Type B pancreatic cell (in vitro differentiated cells): Measurements from ENCODE around the gene PPIF. TPM values are rescaled to one million over a fixed set of nuclear protein-coding genes. Genes with fewer than 3 reads are reported as not detected.
"Not testable (repeated sequence)": the region's sequence is repeated elsewhere in the genome, so short reads cannot be mapped to it uniquely, and the experiment has no call there.

Source experiments
- DNase-seq: peaks from one replicate; pipeline ENCODE4 v3.0.0; 2021; ENCODE audit warnings: mixed read lengths; ENCODE audit not compliant: unreplicated experiment; ENCODE audit errors: extremely low spot score
- H3K27ac Mint-ChIP-seq: 2 replicates; pipeline ENCODE4 v1.8.0; 2021; ENCODE audit warnings: mild to moderate bottlenecking, mixed read lengths
- H3K27me3 Mint-ChIP-seq: 2 replicates; pipeline ENCODE4 v1.8.0; 2021; ENCODE audit warnings: mixed read lengths
- H3K36me3 Mint-ChIP-seq: 2 replicates; pipeline ENCODE4 v1.8.0; 2021; ENCODE audit warnings: mixed read lengths
- H3K4me1 Mint-ChIP-seq: one replicate; pipeline ENCODE4 v1.8.0; 2021; ENCODE audit warnings: mixed read lengths; ENCODE audit not compliant: unreplicated experiment
- H3K4me3 Mint-ChIP-seq: 2 replicates; pipeline ENCODE4 v1.8.0; 2021; ENCODE audit warnings: mild to moderate bottlenecking, mixed read lengths
- H3K9me3 Mint-ChIP-seq: 2 replicates; pipeline ENCODE4 v1.8.0; 2021; ENCODE audit warnings: mixed read lengths
- total RNA-seq: library from RNA; stranded (reverse); gene quantifications from 2 replicates; pipeline ENCODE4 v1.2.1, GENCODE V29; 2021; ENCODE audit warnings: low replicate concordance
- TF ChIP-seq, protein P1 (sequence below): fragments of 200-600 bp; sonication (generic); conservative IDR thresholded peaks from 2 replicates; pipeline ENCODE4 v1.5.0; 2021; ENCODE audit warnings: antibody characterized with exemption, mild to moderate bottlenecking

PPIF gene
- total RNA-seq, 1 donor from 2014 or later, result 67.5 TPM

GRCh38 chr10:79335094-79335469, 12.2 kb upstream of the PPIF start:
- Mint-ChIP-seq H3K4me1 (peaks cover 23% of the 10 kb centered on the region), H3K27ac (no peak overlapping the region), H3K36me3 (no peaks in the 10 kb centered on the region), H3K27me3 (no peaks in the 10 kb centered on the region), H3K4me3 (no peak overlapping the region), H3K9me3 (peaks cover 10% of the 10 kb centered on the region)
- TF ChIP-seq, protein P1, sequence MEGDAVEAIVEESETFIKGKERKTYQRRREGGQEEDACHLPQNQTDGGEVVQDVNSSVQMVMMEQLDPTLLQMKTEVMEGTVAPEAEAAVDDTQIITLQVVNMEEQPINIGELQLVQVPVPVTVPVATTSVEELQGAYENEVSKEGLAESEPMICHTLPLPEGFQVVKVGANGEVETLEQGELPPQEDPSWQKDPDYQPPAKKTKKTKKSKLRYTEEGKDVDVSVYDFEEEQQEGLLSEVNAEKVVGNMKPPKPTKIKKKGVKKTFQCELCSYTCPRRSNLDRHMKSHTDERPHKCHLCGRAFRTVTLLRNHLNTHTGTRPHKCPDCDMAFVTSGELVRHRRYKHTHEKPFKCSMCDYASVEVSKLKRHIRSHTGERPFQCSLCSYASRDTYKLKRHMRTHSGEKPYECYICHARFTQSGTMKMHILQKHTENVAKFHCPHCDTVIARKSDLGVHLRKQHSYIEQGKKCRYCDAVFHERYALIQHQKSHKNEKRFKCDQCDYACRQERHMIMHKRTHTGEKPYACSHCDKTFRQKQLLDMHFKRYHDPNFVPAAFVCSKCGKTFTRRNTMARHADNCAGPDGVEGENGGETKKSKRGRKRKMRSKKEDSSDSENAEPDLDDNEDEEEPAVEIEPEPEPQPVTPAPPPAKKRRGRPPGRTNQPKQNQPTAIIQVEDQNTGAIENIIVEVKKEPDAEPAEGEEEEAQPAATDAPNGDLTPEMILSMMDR, result no peak
- DNase-seq, result no peak

DNA sequence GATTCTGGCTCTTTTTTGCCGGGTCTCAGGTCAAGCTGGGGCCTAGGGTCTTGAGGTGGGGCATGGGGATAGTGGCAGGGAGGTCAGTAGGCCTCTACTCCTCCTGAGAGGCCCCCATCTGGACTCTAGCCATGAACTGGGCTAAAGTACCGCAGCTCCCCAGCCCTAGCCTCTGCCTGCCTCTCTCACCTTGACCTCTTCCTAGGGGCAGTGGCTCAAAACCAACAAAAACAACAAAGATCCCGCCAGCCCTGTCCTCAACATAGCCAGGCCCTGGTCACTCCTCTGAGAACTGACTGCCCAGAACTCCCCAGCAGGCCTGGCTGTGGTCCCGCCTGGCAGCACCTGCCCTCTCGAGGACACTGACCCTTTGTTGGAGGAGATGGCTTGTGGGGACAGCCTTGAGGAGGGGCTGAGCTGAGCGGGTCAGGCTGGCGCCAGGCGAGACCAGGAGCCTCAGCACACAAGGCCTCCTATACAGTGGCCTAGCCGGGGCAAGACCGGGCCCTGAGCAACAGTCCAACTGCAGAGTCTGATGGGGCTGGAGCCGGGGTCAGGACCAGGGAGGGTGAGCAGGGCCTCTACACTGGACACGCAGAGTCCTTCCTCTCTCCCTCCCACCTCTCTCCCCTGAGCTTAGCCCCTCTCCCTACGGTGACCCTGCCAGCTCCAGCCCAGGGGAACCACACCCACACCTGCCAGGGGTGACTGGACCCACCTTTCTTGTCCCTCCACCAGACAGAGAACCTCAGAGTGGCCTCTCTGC, 11.6 kb upstream of the PPIF start:
- no peak for DNase-seq
- Mint-ChIP-seq H3K4me1 (peaks cover 23% of the 10 kb centered on the region), H3K36me3 (no peaks in the 10 kb centered on the region), H3K4me3 (no peak overlapping the region), H3K27ac (peak overlapping the region; percentile 58), H3K27me3 (no peaks in the 10 kb centered on the region), H3K9me3 (peaks cover 10% of the 10 kb centered on the region)
- TF ChIP-seq, protein P1, result no peak

DNA sequence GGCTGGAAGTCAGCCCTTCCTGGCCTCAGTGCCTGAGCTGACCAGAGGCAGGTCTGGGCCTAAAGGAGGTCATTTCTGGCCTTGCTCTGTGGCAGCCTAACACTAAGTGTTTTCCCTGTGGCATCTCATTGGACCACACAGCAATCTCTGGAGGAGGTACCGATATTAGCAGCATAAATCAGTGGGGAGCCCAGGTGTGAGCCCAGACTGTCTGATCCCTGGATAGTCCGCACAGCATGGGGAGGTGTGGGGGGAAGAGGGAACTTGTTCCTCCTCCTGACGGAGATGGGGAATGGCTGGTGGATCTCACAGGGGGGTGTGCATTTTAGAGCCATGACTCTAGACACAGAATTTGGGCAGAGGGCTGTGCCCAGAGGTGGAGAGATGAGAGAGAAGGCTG, 11.0 kb upstream of the PPIF start:
- no peak for DNase-seq
- Mint-ChIP-seq H3K4me3 (peak overlapping the region; percentile 31), H3K27ac (peak overlapping the region; percentile 58), H3K36me3 (no peaks in the 10 kb centered on the region), H3K4me1 (peaks cover 23% of the 10 kb centered on the region), H3K9me3 (peaks cover 10% of the 10 kb centered on the region), H3K27me3 (no peaks in the 10 kb centered on the region)
- TF ChIP-seq, protein P1, result no peak

GRCh38 chr10:79336739-79337138, 10.5 kb upstream of the PPIF start:
- H3K36me3 Mint-ChIP-seq, result no peaks in the 10 kb centered on the region
- no peak overlapping the region for H3K4me3 Mint-ChIP-seq
- H3K4me1 Mint-ChIP-seq, result peaks cover 23% of the 10 kb centered on the region
- H3K9me3 Mint-ChIP-seq, result peaks cover 10% of the 10 kb centered on the region
- H3K27me3 Mint-ChIP-seq, result no peaks in the 10 kb centered on the region
- peak overlapping the region; percentile 20 for H3K27ac Mint-ChIP-seq
- TF ChIP-seq, protein P1, result no peak
- no peak for DNase-seq

- H3K4me3 Mint-ChIP-seq, H3K27ac Mint-ChIP-seq, H3K27me3 Mint-ChIP-seq, H3K36me3 Mint-ChIP-seq, DNase-seq: not testable (repeated sequence)
- Mint-ChIP-seq H3K4me1 (peaks cover 23% of the 10 kb centered on the region), H3K9me3 (peaks cover 10% of the 10 kb centered on the region)
These were observed 9.3 kb upstream of the PPIF start for GRCh38 chr10:79337783-79338469.

GRCh38 chr10:79339266-79339665, 8.0 kb upstream of the PPIF start:
- Mint-ChIP-seq H3K27me3 (no peaks in the 10 kb centered on the region), H3K27ac (peak overlapping the region; percentile 93), H3K4me1 (peaks cover 23% of the 10 kb centered on the region)

More at GRCh38 chr10:79339266-79339665, 8.0 kb upstream of the PPIF start:
- peaks cover 6% of the 10 kb centered on the region for H3K9me3 Mint-ChIP-seq
- H3K4me3 Mint-ChIP-seq, result peak overlapping the region; percentile 47
- DNase-seq, result no peak
- H3K36me3 Mint-ChIP-seq, result no peaks in the 10 kb centered on the region
- TF ChIP-seq, protein P1, result no peak
